GM23248 (cell line): ENCODE data around the gene ACSM6.

Experiments used
- EZH2 ChIP-seq: fragments of 200-600 bp; sonication (generic); IDR thresholded peaks from 2 replicates; pipeline ENCODE4 v1.6.1; 2018; ENCODE audit warnings: antibody characterized with exemption, mild to moderate bottlenecking; ENCODE audit not compliant: insufficient read depth, poor library complexity, severe bottlenecking
- EZH2phosphoT487 ChIP-seq: fragments of 200-600 bp; sonication (generic); IDR thresholded peaks from 2 replicates; pipeline ENCODE4 v1.6.1; 2018; ENCODE audit warnings: antibody characterized with exemption, moderate library complexity, mild to moderate bottlenecking, low read depth; ENCODE audit not compliant: insufficient read depth

- TF ChIP-seq EZH2phosphoT487 (no peak), EZH2 (no peak)
Observed at GRCh38 chr10:95217476-95217875, 23.4 kb downstream of the ACSM6 start.
